ENCODE measurements around the gene USP54. TPM values are rescaled to one million over a fixed set of nuclear protein-coding genes. Genes with fewer than 3 reads are reported as not detected.

Gene USP54
- total and polyA plus RNA-seq, 2 of the 13 experiments (the other 11 are each of a cell fraction or from before 2014, with no cell fraction given): 18.1 to 25.0 TPM

GRCh38 chr10:73448384-73448783, 142.8 kb downstream of the USP54 start:
- FAIRE-seq: no peak
- H2AFZ ChIP-seq (ENCODE audit: low read length): no peak overlapping the region
- H3K9ac ChIP-seq (ENCODE audit: insufficient read depth, low read depth, low read length): no peak overlapping the region
- no peak overlapping the region for H3K4me3 ChIP-seq (replicated peaks in 1 of 3; ENCODE audit: insufficient read depth in 1 of 3, low read depth in 2 of 3, low read length in 3 of 3)
- no peaks in the 10 kb centered on the region for H3K9me3 ChIP-seq (ENCODE audit: low read length)
- ATAC-seq: no peak
- in situ Hi-C loops (cut with HindIII; ENCODE audit: extremely low pct_ligation_motif_present, low pct_unique_long_range_greater_than_20kb): no loop called here
- H3K4me2 ChIP-seq (ENCODE audit: low read depth, low read length): no peak overlapping the region
- peaks cover 4 to 8% of the 10 kb centered on the region in 2 experiments; a peak in 3 of 5 replicates for H3K36me3 ChIP-seq (replicated peaks in 1 of 2; ENCODE audit: control insufficient read depth in 1 of 2, insufficient read depth in 2 of 2, low read length in 2 of 2)
- no peak overlapping the region for H3K27ac ChIP-seq (ENCODE audit: extremely low read length, insufficient read depth, low read length)
- no peaks in the 10 kb centered on the region for H4K20me1 ChIP-seq (ENCODE audit: insufficient read depth, low read length)
- WGBS (ENCODE audit: low lambda C conversion rate): 88% methylated on average over 1 of the region's 1 CpG
- no peak for DNase-seq (ENCODE audit: low spot score)
- ChIA-PET POLR2A (no interaction called here), CTCF (ENCODE audit: low intra/inter-chr PET ratio, low total read pairs) (no interaction called here)
- no peaks in the 10 kb centered on the region for H3K4me1 ChIP-seq (ENCODE audit: insufficient read depth, low read length)
- H3K27me3 ChIP-seq (ENCODE audit: control insufficient read depth in 1 of 2, insufficient read depth in 2 of 2, low read length in 2 of 2): no peaks in the 10 kb centered on the region
- H3K79me2 ChIP-seq (ENCODE audit: insufficient read depth, low read length): no peaks in the 10 kb centered on the region
- BruUV-seq (replicated peaks): no TSS peak
- intact Hi-C loops (cut with micrococcal nuclease; ENCODE audit: unreplicated experiment): no loop called here
- TF ChIP-seq ZNF569 (CRISPR knock-in tag; IDR thresholded peaks at IDR 0.05; ENCODE audit: borderline replicate concordance): no peak
- no peak for TF ChIP-seq PITX1 (CRISPR knock-in tag; IDR thresholded peaks at IDR 0.05)
- no peak for TF ChIP-seq ZNF180 (CRISPR knock-in tag; IDR thresholded peaks at IDR 0.05; ENCODE audit: borderline replicate concordance, low read depth)
- TF ChIP-seq ZNF343 (CRISPR knock-in tag; IDR thresholded peaks at IDR 0.05): no peak
- TF ChIP-seq ZFX (CRISPR knock-in tag; IDR thresholded peaks at IDR 0.05; ENCODE audit: low read depth): no peak
- no peak for TF ChIP-seq KMT2A (CRISPR knock-in tag; IDR thresholded peaks at IDR 0.05)
- no peak for TF ChIP-seq PHF20 (CRISPR knock-in tag; IDR thresholded peaks at IDR 0.05)
- TF ChIP-seq CEBPZ (IDR thresholded peaks at IDR 0.05; ENCODE audit: low read length): no peak
- no peak for TF ChIP-seq ZNF44 (CRISPR knock-in tag; IDR thresholded peaks at IDR 0.05)
- TF ChIP-seq ZNF710 (CRISPR knock-in tag; IDR thresholded peaks at IDR 0.05; ENCODE audit: borderline replicate concordance): no peak
- TF ChIP-seq ZNF556 (CRISPR knock-in tag; IDR thresholded peaks at IDR 0.05; ENCODE audit: borderline replicate concordance): no peak
